K562 (cell line): ENCODE data around the gene SPOCD1. TPM values are rescaled to one million over a fixed set of nuclear protein-coding genes. Genes with fewer than 3 reads are reported as not detected.

ENCODE experiments used
- AFF1 ChIP-seq, 2 experiments: fragments of 450-650 bp; IDR thresholded peaks; 2 replicates each; pipeline ENCODE4 v1.6.1; 2018; ENCODE audit warnings: mild to moderate bottlenecking in 2 of 2, low read depth in 1 of 2; ENCODE audit not compliant: partially characterized antibody in 2 of 2
- BMI1 ChIP-seq: fragments of 150-350 bp; IDR thresholded peaks from 2 replicates; pipeline ENCODE4 v1.6.1; 2014; ENCODE audit warnings: low read length
- BRF1 ChIP-seq: IDR thresholded peaks from 3 replicates; pipeline ENCODE4 v1.6.1; 2011; ENCODE audit warnings: borderline replicate concordance, mild to moderate bottlenecking; ENCODE audit not compliant: insufficient read length; ENCODE audit errors: extremely low read depth
- CREB3 ChIP-seq: fragments of 450-650 bp; conservative IDR thresholded peaks from 2 replicates; pipeline ENCODE4 v1.6.1; 2016; ENCODE audit warnings: missing genetic modification characterization, low read depth, mild to moderate bottlenecking, missing compliant biosample characterization, moderate library complexity
- ETS2 ChIP-seq: IDR thresholded peaks from 2 replicates; pipeline ENCODE4 v1.6.1; 2016; ENCODE audit warnings: borderline replicate concordance, missing genetic modification characterization, mild to moderate bottlenecking, moderate library complexity, missing compliant biosample characterization; ENCODE audit not compliant: poor library complexity, severe bottlenecking
- HDAC3 ChIP-seq: fragments of 450-650 bp; IDR thresholded peaks from 2 replicates; pipeline ENCODE4 v1.6.1; 2018; ENCODE audit warnings: borderline replicate concordance, mild to moderate bottlenecking, moderate library complexity; ENCODE audit not compliant: partially characterized antibody
- PTTG1 ChIP-seq: fragments of 450-650 bp; IDR thresholded peaks from 2 replicates; pipeline ENCODE4 v1.6.1; 2016; ENCODE audit warnings: low read depth, mild to moderate bottlenecking, missing genetic modification characterization, missing compliant biosample characterization
- RFX1 ChIP-seq: fragments of 450-650 bp; IDR thresholded peaks from 2 replicates; pipeline ENCODE4 v1.6.1; 2016; ENCODE audit warnings: mild to moderate bottlenecking, moderate library complexity
- TOE1 ChIP-seq, 2 experiments: fragments of 450-650 bp in 1 of 2; sonication (generic) in 1 of 2; formaldehyde crosslinking in 1 of 2; IDR thresholded peaks; 2 replicates each; pipeline versions ENCODE4 v1.7.1 to v1.8.0; 2016 to 2022; ENCODE audit warnings: borderline replicate concordance in 2 of 2, mild to moderate bottlenecking in 2 of 2, antibody characterized with exemption in 1 of 2, inconsistent platforms in 1 of 2, low read depth in 1 of 2, missing genetic modification reagents in 1 of 2, moderate library complexity in 1 of 2
- TRIM28 ChIP-seq: fragments of 450-650 bp; IDR thresholded peaks from 2 replicates; pipeline ENCODE4 v1.6.1; 2017
- UBTF ChIP-seq, 2 experiments: IDR thresholded peaks; 2 replicates each; pipeline ENCODE4 v1.6.1; 2012; ENCODE audit warnings: improper control_type of control experiment in 2 of 2, low read depth in 2 of 2, low read length in 2 of 2, borderline replicate concordance in 1 of 2
- ZBTB11 ChIP-seq, 3 experiments: fragments of 200-800 bp in 1 of 3; fragments of 250-450 bp in 1 of 3; fragments of 450-650 bp in 1 of 3; sonication (Bioruptor Pico) in 1 of 3; sonication (Bioruptor generic) in 1 of 3; formaldehyde crosslinking in 1 of 3; IDR thresholded peaks; 2 replicates each; pipeline versions ENCODE4 v1.6.1 to v1.8.0; 2016 to 2022; ENCODE audit warnings: mild to moderate bottlenecking in 2 of 3, missing genetic modification characterization in 2 of 3, missing compliant biosample characterization in 1 of 3, moderate library complexity in 1 of 3
- ZNF316 ChIP-seq: fragments of 450-650 bp; IDR thresholded peaks from 2 replicates; pipeline ENCODE4 v1.6.1; 2016
- polyA plus RNA-seq, 8 experiments: library from polyadenylated mRNA; depleted of rRNA in 4 of 8; stranded (reverse) in 5 of 8; unstranded in 3 of 8; fragments of >200 nt; fragmentation: Nextera tagmentation in 2 of 8; fragmentation: Illumina TruSeq in 1 of 8; extraction: Ambion mirVana in 2 of 8; extraction: Trizol in 1 of 8; gene quantifications; 2 replicates each; pipeline versions ENCODE4 v1.2.1 to v1.2.3, GENCODE V29; 2011 to 2014; ENCODE audit warnings: inconsistent platforms in 1 of 8, missing spikeins in 1 of 8
- total RNA-seq, 7 experiments: library from RNA; depleted of rRNA in 6 of 7; stranded (reverse); fragments of >200 nt in 6 of 7; fragmentation: Illumina TruSeq in 2 of 7; extraction: Trizol in 2 of 7; gene quantifications; 2 replicates each; pipeline versions ENCODE4 v1.2.1 to v1.2.3, GENCODE V29; 2011 to 2021; ENCODE audit warnings: low replicate concordance in 1 of 7

SPOCD1 gene
- total and polyA plus RNA-seq, 9 of the 15 experiments (the other 6 are each of a cell fraction or from before 2014, with no cell fraction given): 0.03 to 0.71 (median 0.26) TPM; not detected in 1

GRCh38 chr1:31760471-31761470, 55.1 kb downstream of the SPOCD1 start (continued):
- TF ChIP-seq PTTG1 (no peak), TRIM28 (no peak), ZNF316 (no peak), BRF1 (no peak), UBTF (IDR thresholded peaks at IDR 0.05; ENCODE audit: borderline replicate concordance in 1 of 2, low read depth in 2 of 2, low read length in 2 of 2) (no peak), ETS2 (tag) (no peak), HDAC3 (no peak), ZBTB11 (CRISPR knock-in tag; IDR thresholded peaks at IDR 0.05) (peak in 1 of 3 experiments; percentile 56; a peak in 1 of 6 replicates), TOE1 (IDR thresholded peaks at IDR 0.05; ENCODE audit: borderline replicate concordance) (no peak), TOE1 (CRISPR knock-in tag; IDR thresholded peaks at IDR 0.05; ENCODE audit: borderline replicate concordance, low read depth) (no peak), RFX1 (peak; percentile 86), CREB3 (no peak), BMI1 (peak; percentile 49; the same call in 1 of the 2 replicates), AFF1 (IDR thresholded peaks at IDR 0.05; ENCODE audit: low read depth in 1 of 2, partially characterized antibody in 2 of 2) (no peak)
